ENCODE results near the gene ILKAP. TPM values are rescaled to one million over a fixed set of nuclear protein-coding genes. Genes with fewer than 3 reads are reported as not detected.

ILKAP gene
- total RNA-seq, 1 experiment from 2014 or later = 53.4 TPM

- TF ChIP-seq SIN3A (IDR thresholded peaks at IDR 0.05; ENCODE audit: low read depth) (no peak), MAX (IDR thresholded peaks at IDR 0.05) (no peak), RAD21 (IDR thresholded peaks at IDR 0.05; ENCODE audit: low read depth) (no peak), ZFX (IDR thresholded peaks at IDR 0.05) (no peak), JUND (IDR thresholded peaks at IDR 0.05) (no peak), FOSL1 (IDR thresholded peaks at IDR 0.05; ENCODE audit: low read depth) (no peak), EGR1 (IDR thresholded peaks at IDR 0.05; ENCODE audit: low read depth) (no peak), SP1 (IDR thresholded peaks at IDR 0.05; ENCODE audit: low read depth) (no peak)
- TF ChIP-seq, protein P1, sequence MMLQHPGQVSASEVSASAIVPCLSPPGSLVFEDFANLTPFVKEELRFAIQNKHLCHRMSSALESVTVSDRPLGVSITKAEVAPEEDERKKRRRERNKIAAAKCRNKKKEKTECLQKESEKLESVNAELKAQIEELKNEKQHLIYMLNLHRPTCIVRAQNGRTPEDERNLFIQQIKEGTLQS (IDR thresholded peaks at IDR 0.05) = no peak
- TF ChIP-seq, protein P2, sequence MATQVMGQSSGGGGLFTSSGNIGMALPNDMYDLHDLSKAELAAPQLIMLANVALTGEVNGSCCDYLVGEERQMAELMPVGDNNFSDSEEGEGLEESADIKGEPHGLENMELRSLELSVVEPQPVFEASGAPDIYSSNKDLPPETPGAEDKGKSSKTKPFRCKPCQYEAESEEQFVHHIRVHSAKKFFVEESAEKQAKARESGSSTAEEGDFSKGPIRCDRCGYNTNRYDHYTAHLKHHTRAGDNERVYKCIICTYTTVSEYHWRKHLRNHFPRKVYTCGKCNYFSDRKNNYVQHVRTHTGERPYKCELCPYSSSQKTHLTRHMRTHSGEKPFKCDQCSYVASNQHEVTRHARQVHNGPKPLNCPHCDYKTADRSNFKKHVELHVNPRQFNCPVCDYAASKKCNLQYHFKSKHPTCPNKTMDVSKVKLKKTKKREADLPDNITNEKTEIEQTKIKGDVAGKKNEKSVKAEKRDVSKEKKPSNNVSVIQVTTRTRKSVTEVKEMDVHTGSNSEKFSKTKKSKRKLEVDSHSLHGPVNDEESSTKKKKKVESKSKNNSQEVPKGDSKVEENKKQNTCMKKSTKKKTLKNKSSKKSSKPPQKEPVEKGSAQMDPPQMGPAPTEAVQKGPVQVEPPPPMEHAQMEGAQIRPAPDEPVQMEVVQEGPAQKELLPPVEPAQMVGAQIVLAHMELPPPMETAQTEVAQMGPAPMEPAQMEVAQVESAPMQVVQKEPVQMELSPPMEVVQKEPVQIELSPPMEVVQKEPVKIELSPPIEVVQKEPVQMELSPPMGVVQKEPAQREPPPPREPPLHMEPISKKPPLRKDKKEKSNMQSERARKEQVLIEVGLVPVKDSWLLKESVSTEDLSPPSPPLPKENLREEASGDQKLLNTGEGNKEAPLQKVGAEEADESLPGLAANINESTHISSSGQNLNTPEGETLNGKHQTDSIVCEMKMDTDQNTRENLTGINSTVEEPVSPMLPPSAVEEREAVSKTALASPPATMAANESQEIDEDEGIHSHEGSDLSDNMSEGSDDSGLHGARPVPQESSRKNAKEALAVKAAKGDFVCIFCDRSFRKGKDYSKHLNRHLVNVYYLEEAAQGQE (IDR thresholded peaks at IDR 0.05; ENCODE audit: low read depth) = no peak
These were observed 70.7 kb downstream of the ILKAP start (continued) for GRCh38 chr2:238132463-238133450.
